Measurements from ENCODE around the gene GNPTG.

GNPTG gene

GRCh38 chr16:1367486-1368174 is 15.9 kb downstream of the GNPTG start:
- in situ Hi-C loops (cut with MboI; ENCODE audit: low sequenced_read_pairs): no loop called here

GRCh38 chr16:1371054-1371978 is 19.6 kb downstream of the GNPTG start:
- in situ Hi-C loops (cut with MboI; ENCODE audit: low sequenced_read_pairs): no loop called here

GRCh38 chr16:1372292-1372950 is 20.7 kb downstream of the GNPTG start:
- in situ Hi-C loops (cut with MboI; ENCODE audit: low sequenced_read_pairs): no loop called here

- in situ Hi-C loops (cut with MboI; ENCODE audit: low sequenced_read_pairs): no loop called here
Observed at GRCh38 chr16:1374418-1375297, 22.9 kb downstream of the GNPTG start.

- in situ Hi-C loops (cut with MboI; ENCODE audit: low sequenced_read_pairs): no loop called here
Observed at GRCh38 chr16:1375298-1375640, 23.5 kb downstream of the GNPTG start.

GRCh38 chr16:1375741-1376410 is 24.1 kb downstream of the GNPTG start:
- in situ Hi-C loops (cut with MboI; ENCODE audit: low sequenced_read_pairs): no loop called here

GRCh38 chr16:1377406-1378010 is 25.8 kb downstream of the GNPTG start:
- in situ Hi-C loops (cut with MboI; ENCODE audit: low sequenced_read_pairs): no loop called here

- in situ Hi-C loops (cut with MboI; ENCODE audit: low sequenced_read_pairs): no loop called here
Observed at GRCh38 chr16:1378087-1378803, 26.5 kb downstream of the GNPTG start.

- in situ Hi-C loops (cut with MboI; ENCODE audit: low sequenced_read_pairs): no loop called here
Observed at GRCh38 chr16:1378804-1379303, 27.1 kb downstream of the GNPTG start.

- in situ Hi-C loops (cut with MboI; ENCODE audit: low sequenced_read_pairs): no loop called here
Observed at GRCh38 chr16:1379304-1380076, 27.8 kb downstream of the GNPTG start.

GRCh38 chr16:1380195-1380594 is 28.5 kb downstream of the GNPTG start:
- in situ Hi-C loops (cut with MboI; ENCODE audit: low sequenced_read_pairs): no loop called here

GRCh38 chr16:1381612-1382406 is 30.1 kb downstream of the GNPTG start:
- in situ Hi-C loops (cut with MboI; ENCODE audit: low sequenced_read_pairs): no loop called here

- in situ Hi-C loops (cut with MboI; ENCODE audit: low sequenced_read_pairs): no loop called here
Observed at GRCh38 chr16:1383556-1383955, 31.8 kb downstream of the GNPTG start.

- in situ Hi-C loops (cut with MboI; ENCODE audit: low sequenced_read_pairs): no loop called here
Observed at GRCh38 chr16:1385232-1385631, 33.5 kb downstream of the GNPTG start.

- in situ Hi-C loops (cut with MboI; ENCODE audit: low sequenced_read_pairs): no loop called here
Observed at GRCh38 chr16:1387331-1387730, 35.6 kb downstream of the GNPTG start.

- in situ Hi-C loops (cut with MboI; ENCODE audit: low sequenced_read_pairs): no loop called here
Observed at GRCh38 chr16:1389762-1390161, 38.0 kb downstream of the GNPTG start.

- in situ Hi-C loops (cut with MboI; ENCODE audit: low sequenced_read_pairs): no loop called here
Observed at GRCh38 chr16:1390239-1390779, 38.6 kb downstream of the GNPTG start.
